GM18951 (cell line): ENCODE data around the gene DLL1.

Experiments
- POLR2A ChIP-seq: IDR thresholded peaks from 4 replicates; pipeline ENCODE4 v1.6.1; 2011; ENCODE audit warnings: mild to moderate bottlenecking; ENCODE audit not compliant: insufficient read length, insufficient read depth; ENCODE audit errors: extremely low read depth
- in situ Hi-C: fragments of 300-500 bp; cut with MboI; formaldehyde crosslinking; loops from one replicate; pipeline ENCODE4 v1.12.0; 2022; ENCODE audit warnings: low sequenced_read_pairs, mixed read lengths, inconsistent platforms; ENCODE audit not compliant: unreplicated experiment

DLL1 gene

DNA sequence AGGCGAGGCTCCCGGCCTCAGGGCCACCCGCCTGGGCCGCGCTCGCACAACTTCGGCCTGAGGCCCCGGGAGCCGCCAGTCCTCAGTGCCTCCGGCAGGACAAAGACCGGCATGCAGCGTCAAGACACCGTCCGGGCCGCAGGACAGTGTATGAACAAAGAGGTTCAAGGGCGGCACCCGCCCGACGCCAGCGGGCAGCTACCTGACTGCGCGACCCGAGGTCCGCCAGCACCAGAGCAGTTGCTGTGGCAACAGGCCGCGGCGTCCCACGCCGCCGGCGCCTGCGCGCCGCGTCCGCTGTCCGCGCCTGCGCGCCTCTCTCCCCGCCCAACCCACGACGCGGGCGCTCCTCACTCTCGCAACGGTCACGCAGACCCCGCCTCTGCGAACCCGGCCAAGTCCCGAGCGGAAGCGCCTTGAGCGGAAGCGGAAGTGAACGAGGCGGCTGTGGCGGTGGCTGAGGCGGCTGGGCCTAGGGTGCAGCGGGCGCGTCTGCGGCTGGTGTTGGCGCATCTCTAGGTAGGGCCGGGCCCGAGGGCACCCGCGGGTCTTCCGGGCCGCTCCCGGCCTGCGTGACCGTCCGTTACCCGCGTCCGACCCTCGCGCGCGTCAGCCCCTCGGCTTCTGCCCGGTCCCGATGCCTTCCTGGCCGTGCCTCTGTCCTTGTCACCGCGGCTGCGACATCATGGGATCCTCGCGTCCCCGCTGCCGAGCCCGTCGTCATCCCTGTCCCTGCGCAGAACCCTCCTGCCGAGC is 15.6 kb upstream of the DLL1 start, which contains the start of gene FAM120B:
Gene FAM120B, plus strand, starts transcription at position 435 of the 756 bp plus-strand sequence. CDS start 10,633 bp downstream, outside the sequence.
- in situ Hi-C loops, result no loop called here
- TF ChIP-seq POLR2A, result peak; percentile 98

DNA sequence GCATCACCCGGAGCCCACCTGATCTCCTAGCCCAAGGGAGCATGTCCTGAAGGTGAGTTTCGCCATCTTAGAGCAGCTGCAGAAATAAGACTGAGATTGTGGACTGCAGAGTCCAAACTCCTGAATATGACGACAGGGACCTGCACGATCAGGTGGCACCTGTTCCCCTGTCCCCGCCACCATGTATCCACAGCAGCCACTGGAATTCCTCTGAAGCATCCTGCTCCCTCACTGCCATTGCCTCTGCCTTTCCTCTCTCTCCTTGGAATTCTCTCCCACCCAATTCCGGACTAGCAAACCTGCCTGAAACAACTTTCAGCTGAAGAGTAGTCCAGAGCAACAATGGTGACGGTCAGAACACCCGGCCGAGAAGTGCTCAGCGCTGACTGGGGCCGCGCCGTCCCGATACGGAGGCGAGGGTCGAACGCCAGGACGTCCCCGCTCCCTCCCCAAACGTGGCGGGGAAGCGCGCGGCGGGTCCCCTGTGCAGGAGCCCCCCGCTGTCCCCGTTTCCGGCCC is 15.0 kb upstream of the DLL1 start:
- no peak for TF ChIP-seq POLR2A
- in situ Hi-C loops, result no loop called here

DNA sequence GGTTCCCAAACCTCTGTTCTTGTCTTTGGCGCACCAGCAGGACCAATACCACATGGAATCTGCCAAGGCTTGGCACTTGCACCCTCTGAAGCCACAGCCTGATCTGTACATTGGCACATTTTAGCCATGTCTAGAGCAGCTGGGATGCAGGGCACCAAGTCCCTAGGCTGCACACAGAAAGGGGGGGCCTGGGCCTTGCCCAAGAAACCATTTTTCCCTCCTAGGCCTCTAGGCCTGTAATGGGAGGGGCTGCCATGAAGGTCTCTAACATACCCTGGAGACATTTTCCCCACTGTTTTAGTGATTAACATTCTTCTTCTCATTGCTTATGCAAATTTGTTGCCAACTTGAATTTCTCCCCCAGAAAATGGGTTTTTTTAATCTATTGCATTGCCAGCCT is 10.3 kb upstream of the DLL1 start:
- no peak for TF ChIP-seq POLR2A
- in situ Hi-C loops, result no loop called here

DNA sequence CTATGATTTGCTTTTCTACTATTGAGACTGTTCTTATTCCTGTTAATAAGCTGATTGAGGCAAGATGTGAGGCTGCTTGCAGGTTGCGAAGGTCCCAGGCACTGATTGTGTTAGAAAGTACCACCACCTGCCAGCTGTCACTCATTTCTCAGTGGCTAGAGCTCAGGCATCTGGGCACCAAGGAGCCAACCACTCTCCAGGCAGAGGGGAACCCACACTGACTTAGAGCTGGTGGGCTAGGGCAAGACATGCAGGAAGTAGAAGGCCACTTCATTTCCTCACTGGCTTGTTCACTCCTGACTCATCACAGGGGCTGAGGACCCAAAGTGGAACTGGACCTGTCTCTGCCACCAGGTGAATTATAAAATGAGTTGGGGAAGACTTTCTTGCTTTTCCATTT is 7.8 kb upstream of the DLL1 start:
- in situ Hi-C loops, result no loop called here

DNA sequence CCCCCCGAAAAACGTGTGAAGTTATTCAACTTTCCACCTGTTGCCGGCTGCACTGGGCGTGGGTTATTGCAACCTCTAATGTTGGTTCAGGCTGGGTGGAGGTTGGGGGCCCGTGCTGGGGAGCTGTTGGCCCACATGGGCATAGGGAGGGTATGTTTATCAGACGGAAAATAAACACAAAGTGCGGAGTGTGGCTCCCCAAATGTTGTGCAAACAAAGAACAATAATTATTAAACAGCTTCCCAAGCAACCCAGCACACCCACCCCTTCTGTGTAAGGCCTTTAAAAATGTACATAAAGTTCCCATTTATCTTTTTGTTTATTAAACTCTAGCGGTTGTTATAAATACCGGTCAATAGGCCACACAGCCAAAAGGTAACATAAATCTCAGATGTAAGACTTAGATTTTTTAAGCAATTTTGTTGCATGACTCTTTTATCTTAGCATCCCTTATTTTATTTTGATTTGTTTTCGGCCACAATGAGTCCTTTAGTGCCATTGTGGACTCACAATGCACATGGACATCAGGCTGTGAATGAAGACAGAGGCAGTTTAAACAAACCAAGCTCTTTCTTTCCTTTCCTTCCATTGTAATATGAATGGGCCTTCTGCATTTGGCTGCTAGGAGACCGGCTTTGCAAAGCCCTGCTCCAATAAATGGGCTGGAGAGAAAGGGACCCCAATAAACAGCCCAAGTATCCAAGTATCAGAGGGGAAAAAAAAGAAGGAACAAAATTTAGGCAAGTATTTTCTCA is 6.9 kb upstream of the DLL1 start:
- TF ChIP-seq POLR2A, result no peak
- in situ Hi-C loops, result no loop called here

More for the DNA sequence above, 7.8 kb upstream of the DLL1 start:
- no peak for TF ChIP-seq POLR2A

DNA sequence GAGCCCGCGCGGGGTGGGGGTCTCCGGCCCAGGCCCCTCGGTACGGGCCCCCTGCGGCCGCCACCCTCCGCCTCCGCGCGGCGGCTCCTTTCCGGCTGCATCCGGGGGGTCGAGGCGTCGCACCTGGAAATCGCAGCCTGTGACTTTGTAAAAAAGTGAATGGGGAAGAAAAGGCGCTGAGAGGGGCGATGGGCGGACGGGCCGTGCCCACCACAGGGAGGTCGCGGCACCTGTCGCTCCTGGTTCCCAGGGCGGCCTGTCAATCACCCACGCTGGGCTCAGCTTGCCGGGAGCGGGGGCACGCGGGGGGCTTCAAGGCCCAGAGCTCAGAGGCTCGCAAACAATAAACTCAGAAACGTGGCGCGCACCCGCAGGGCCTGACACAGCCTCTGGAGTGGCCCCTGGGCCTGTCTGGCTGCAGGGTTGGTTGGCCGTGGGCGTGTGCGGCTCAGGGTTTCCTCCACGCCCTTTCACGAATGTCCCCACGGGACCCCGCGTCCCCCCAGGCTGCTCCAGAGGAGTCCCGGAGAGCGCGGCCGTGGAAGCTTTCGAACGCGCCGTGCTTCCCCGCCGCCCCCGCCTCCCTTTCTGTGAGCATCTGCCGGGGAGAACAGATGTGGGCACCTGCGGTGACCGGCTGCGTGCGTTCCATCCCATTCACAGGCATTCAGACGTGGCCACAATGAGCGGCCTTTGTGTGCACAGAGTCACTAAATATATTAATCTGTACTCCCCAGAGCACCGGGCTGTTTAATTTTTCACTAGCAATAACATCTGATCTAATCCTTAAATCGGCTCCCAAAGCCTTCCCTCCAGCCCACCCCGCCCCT is 6.1 kb upstream of the DLL1 start:
- TF ChIP-seq POLR2A, result no peak
- in situ Hi-C loops, result no loop called here

DNA sequence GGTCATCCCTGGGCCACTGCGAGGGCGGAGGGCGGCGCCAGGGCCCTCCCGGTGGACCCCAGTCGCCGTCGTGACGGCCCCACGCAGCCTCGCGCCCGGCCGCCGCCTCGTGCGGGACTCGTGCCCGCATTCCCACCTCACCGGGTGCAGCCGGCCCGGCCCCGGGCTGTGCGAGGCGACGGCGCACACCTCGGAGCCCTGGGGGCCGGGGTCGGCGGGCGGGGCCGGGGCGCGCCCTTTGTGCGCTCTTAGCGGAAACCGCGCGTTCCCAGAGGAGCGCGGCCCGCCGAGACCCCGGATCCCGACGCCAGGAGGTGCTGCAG is 5.5 kb upstream of the DLL1 start:
- in situ Hi-C loops, result no loop called here
- no peak for TF ChIP-seq POLR2A

DNA sequence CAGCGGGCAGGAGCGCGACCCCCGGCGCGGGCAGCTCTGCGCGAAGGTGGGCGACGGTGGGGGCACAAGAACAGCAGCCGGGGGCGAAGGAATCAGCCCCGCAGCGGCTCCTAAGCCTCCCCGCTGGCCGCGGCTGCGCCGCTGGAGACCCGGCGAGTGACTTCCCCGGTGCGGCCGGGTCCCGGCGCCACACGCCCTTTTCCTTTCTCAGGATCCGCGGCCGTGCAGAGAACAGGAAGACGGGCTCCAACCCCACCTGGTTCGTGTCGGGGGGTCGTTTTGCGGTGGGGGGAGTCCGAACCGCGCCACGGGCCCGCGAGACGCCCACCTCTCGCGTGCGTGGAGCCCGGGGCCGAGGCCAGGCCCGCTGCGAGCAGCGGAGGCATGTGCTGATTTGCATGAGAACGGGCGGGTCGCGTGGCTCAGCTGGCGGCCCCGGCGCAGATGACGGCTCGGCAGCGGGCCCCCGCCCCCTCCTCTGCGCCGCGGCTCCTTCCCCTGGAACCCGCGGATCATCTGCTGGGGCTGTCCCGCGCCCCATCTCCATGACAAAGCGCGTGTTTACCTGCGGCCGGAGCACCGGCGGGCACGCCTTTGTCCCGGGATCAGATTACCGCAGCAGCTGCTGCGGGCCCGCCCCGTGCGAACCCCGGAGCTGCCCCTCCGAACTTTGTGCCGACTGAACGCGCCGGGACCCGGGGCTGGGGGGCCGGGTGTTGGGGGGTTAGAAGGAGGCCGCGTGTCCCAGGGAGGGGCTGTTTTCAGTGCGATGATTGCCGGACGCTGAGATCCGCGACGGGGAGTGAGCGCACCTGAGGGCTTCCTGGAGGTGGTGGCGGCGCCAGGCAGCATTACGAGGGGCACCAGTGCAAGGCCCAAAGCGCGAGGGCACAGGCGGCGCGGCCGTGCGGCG is 4.9 kb upstream of the DLL1 start:
- in situ Hi-C loops, result no loop called here
- TF ChIP-seq POLR2A, result no peak

DNA sequence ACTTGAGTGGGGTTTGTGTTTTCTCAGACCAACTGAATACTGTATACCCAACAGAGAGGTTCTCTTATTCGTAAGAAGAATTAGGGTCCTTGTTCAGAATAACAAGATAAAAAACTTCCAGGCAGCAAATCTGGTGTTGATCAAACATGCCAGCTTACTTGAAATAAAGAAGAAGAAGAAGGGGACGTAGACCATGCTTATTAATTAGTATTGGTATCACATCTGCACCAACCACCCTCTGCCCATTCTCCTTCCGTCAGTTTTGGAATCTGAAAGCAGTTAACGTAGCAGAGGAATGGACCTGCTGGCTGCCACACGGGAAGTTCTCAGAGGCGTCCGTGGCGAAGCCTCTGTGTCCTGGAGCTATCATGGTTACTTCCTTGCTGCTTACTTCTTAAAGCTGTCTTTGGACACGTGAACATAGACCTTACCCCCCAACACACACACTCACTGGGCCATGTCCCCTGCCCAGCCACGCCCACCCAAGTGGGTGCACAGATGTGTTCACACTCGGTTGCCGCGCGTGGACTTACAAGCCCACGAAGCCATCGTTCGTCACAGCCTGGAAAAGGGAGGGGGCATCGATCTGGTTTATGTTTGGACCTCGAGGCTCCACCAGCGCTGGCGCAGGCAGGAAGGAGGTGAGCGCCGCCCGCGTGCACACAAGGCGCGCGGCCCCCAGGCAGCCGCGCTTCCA is 4.1 kb upstream of the DLL1 start:
- in situ Hi-C loops, result no loop called here
- TF ChIP-seq POLR2A, result no peak

DNA sequence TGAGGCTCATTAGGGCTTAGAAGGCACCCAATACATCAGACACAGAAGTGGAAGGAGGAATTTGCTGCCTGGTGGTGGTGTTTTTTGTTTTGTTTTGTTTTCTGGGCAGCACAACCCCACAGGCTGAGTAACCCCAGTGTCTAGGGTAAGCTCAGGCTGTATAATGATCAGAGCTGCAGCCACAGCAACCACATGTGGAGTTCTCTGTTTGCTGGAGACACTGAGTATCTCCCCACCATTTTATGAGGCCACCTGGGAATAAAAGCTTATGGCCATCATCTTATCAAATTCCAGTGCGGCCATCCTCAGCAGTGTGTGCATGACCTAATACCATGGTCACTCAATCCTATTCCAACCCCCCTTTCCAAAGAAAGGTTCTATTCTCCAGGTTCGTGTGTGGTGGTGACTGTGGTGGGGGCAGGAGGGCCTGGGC is 3.4 kb upstream of the DLL1 start:
- no peak for TF ChIP-seq POLR2A
- in situ Hi-C loops, result no loop called here

DNA sequence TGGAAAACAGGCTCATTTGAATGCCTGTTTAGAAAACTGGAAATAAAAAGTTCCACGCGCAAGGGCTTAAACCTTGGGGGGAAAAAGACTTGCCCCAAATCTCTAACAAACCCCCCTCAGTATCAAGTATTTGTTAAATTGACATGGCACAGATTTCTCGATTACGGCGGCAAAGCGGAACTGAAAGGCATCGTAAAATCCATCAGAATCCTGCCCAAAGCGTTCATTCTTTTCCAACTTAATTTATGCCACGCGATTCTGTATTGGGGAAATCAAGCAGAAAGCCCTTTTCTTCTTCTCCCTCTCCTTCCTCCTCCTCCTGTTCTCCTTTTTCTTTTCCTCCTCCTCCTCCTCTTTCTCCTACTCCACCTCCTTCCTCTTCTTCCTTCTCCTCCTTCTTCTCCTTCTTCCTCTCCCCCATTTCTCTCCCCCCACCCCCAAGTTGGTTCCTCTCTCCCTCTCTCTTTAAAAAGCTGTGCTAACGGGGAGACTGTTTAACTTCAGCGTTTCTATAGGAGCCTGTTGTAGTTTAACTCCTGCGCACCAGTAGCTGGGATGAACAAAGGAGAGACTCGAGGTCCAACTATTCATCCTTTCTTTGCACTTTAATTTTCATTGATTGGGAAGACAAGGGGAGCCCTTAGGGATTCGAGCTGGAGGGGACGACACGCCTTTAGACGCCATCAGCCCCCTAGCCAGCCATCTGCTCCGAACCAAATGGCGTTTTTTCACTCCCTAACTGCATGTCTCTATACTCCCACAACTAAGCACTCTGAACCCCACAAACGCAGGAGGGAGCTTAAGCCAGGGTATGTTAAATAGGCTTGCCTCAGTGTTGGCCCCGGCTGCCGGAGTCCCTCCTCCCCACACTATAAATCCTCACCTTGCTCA is 2.7 kb upstream of the DLL1 start:
- in situ Hi-C loops, result no loop called here
- no peak for TF ChIP-seq POLR2A
